Fibroblast of skin of back (primary cell): ENCODE data around the gene UBE2H.
"Not testable (repeated sequence)": the region's sequence is repeated elsewhere in the genome, so short reads cannot be mapped to it uniquely, and the experiment has no call there.

Source experiments
- DNase-seq: peaks from one replicate; pipeline ENCODE4 v3.0.0-alpha.2; 2013

Gene UBE2H

DNA sequence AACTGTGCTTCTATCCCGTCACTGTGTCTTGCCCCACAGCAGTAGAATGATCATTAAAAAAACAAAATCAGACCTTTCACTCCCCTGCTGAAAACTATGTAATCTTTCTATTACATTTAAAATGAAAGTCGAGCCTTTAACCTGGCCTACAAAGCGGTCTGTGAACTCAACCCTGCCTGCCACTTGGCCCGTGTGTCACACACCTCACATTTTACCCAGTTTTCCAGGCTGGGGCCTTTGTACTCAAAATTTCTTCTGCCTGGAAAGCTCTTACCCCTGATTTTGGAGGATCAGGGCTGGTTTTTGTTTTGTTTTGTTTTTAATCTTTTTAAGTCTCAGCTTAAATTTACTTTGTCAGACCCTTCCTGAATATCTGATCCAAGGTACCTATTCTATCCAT lies 82.1 kb downstream of the UBE2H start:
- DNase-seq = no peak

DNA sequence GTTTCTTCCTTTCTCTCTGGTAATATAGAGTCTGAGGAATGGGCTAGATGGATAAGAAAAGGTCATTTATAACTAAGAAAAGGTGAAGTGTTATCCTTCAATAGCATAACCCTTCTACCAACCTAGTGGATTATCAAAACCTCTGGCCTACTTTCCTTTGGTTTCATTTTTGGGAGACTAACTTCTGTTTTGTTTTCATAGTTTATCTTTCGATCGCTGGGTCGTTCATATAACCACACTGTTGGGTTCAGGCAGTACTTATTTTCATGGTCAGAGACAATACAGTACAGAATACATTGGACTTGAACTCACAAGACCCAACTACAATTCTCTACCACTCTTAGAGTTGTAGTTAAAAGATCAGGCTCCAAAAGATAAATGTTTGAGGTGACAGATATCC lies 86.5 kb downstream of the UBE2H start:
- no peak for DNase-seq

DNA sequence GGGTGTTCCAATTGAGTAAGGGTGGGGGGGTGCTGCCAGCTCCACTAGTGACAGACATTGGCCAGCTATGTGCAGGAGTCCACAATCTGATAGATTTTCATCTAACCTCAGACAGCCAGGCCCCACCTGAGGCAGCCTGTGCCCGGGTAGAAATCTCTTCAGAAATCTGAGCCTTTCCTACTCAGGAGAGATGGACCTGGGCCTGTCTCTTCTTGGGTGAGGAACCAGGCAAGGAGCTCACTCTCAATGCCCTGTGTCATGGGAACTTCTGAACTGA lies 86.9 kb downstream of the UBE2H start:
- no peak for DNase-seq

DNA sequence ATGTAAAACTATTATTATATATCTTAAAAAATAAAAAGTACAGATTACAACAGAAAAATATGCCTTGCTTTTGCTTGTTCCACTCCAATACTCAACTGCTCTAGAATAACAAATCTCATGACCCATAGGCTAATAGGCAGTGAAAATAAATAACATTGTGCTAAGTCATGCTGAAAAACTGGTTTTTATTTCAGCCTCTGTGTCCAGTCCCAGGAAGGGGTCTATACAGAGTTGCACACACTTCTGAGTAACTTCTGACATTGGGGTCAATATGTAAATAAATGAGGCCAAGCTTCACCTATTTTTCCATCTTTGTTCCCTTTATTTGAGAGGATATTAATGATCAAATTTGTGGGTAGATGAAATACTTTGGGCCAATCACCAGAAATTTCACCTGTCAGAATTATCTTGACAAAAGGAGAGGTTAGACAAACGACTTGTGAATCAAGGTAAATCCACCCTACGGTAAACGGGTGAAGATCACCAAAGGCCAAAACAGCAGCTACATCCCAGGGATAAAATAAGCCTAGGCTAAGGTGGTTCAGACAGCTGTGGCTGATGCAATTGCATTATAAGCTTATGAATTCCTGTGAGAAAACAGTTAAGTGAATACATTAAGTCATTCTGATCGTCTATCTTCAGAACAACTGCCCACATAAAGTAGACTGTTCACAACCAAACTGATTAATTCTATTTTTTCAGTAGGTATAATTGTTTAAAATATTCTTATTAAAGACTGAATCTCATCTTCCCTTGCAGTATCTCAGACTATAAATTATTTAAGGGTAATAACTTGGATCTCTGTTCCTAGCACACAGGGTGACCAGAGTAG lies 87.5 kb downstream of the UBE2H start:
- peak; percentile 62 for DNase-seq

DNA sequence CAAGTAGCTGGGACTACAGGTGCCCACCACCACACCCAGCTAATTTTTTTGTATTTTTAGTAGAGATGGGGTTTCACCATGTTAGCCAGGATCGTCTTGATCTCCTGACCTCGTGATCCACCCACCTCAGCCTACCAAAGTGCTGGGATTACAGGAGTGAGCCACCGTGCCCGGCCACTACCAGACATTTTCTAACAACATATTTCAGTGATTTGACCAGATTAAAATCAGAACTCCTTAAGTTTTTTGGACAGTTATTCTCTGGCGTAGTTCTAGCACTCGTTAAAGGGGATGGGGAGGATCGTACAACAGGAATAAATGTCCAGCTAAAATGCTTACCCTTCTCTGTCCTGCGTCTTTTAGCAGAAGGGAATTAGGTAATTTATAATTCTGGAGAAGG lies 88.1 kb downstream of the UBE2H start:
- DNase-seq = not testable (repeated sequence)

DNA sequence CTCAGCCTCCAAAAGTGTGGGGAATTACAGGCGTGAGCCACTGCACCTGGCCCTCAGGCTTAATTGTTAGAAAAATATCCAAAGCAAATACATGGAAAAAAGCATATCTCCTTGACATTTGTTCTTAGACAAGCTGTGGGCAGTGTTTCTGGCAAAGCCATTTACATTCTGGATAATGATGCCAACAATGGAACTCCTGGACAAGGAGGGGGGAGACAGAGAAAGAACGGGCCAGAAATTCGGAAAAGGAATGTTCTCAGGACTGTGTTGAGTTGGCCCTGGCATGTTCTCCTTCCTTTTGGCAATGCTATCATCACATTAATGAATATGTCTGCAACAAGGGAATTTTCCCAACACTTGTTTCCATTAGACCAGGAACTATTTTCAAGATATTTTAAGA lies 88.7 kb downstream of the UBE2H start:
- no peak for DNase-seq

DNA sequence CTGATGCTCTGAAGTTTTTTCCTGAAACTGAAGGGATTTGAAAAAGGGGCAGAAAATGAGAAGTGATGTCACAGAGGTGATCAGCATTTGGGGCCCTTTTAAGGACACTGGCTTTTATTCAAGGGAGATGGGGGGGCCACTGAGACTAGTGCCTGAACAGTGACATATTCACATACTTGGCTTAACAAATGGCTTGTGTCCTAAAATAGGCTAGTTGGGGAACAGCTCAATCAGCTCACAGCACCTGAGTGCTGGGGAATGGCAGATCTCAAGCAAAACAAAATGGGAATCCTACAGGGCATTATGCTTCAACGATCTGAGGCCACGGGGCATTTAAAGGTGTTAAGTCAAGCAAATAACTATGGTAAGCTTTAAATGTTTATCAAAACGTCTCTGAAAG lies 90.1 kb downstream of the UBE2H start:
- DNase-seq = no peak

DNA sequence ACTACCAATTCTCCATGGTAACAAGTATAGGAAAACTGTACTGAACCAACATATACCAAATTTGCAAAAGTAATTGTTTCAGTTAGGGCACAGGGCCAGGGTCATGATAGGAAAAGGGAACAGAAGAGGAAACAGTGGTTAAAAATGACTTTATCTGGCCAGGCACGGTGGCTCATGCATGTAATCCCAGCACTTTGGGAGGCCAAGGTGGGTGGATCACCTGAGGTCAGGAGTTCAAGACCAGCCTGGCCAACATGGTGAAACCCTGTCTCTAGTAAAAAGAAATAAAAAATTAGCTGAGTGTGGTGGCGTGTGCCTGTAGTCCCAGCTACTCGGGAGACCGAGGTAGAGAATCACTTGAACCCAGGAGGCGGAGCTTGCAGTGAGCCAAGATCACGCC lies 92.0 kb downstream of the UBE2H start:
- not testable (repeated sequence) for DNase-seq

DNA sequence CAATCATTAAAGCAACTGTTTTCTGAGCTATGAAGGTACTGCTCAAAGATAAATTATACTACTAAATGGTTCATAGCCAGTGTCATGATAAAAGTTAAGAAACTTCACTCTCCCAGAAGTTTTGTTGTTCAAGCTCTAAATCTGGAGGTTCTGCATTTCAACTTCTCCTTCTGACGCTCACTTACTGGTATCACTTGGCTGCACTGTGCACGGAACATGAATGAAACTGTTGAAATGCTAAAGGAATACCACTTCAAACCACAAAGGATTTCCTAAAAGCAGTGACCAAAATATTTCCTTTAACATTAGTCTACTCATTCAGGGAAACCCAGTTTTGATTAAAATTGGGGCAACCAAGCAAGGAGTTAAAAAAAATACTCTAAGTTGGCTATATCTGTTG lies 93.6 kb downstream of the UBE2H start:
- DNase-seq = no peak

DNA sequence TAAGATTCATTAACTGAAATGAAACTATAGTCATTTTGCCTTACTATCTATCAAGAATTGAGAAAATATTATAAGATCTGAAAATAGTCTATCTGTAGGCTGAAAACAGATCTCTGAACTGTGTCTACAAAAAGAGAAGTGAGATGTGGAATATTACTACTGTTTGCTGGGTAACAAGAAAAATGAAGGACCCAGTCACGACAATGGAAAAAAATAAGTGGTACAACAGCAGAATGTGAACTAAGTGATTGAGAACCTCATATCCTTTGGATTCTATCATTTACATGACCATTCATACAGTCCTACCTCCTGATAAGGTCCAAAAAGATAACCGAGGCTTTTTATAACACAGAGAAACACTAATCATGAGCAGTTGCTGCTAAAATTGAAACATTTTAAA lies 94.3 kb downstream of the UBE2H start:
- no peak for DNase-seq

DNA sequence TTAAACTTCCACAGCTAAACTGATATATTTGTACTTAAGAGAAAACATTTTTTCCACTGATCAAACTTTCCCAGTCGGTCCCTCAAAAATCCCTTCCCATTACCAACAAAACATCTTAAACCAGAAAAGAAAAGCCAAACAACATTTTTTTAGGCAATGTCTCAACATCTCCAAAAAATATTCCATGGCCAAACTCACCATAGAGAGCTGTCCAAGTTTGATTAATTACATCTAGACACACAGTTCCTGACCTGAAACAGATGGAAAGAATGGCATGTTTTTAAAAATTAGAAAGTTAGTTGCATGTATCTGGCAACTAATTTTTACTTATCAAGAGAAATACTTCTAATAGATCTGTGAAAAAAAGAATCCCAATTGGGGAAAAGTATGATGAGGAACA lies 95.4 kb downstream of the UBE2H start:
- DNase-seq = no peak

DNA sequence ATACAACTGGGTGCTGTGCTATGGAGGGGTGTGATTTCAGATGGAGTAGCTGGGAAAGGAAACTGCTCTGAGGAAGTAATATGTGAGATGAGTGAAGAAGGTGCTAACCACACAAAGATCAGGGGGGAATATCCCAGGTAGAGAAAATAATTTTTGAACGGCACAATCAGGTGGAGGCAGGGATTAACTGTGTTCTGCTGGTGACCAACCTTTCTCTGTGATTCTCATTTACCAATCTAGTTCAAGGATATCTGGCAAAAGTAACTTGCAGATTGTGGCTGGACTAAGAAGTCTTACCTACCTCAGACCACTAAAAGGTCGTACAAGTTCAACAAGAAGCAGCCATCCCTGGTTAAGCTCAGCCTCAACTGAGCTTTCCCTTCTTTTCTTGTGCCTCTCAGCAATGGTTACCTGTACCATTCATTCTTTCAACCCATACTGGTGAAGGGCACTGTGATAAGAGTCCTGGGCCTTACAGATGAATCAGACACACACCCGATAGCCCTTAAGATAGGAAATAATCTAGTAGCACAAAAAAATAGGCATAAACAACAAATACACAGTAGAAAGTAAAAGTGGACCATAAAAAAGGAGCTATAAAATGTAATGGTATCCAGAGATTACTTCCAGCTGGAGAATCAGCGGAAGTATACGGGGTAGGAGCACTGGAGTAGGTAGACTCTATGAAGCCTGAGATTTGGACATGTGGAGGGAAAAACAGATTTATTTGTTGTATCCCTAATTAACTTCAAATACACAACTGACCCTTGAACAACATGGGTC lies 96.6 kb downstream of the UBE2H start:
- no peak for DNase-seq

DNA sequence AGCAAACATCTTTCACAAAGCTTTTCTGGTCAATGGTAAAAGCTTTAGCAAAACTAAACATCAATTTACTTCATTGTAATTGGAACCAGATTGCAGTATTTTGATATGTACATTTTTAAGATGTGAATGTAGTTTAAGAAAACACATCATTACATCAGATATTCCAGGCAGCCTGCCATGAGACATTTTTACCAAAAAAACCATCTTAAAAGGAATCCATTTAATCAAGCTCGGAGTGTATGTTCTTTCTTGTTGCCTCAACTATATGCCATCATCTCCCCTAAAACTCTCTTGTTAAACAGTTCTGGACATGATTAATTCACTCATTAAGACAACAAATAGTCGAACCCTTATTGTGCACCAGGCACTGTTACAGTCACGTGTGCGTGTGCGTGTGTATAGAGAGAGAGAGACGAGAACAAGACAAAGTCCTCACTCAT lies 97.5 kb downstream of the UBE2H start:
- peak; percentile 96 for DNase-seq

DNA sequence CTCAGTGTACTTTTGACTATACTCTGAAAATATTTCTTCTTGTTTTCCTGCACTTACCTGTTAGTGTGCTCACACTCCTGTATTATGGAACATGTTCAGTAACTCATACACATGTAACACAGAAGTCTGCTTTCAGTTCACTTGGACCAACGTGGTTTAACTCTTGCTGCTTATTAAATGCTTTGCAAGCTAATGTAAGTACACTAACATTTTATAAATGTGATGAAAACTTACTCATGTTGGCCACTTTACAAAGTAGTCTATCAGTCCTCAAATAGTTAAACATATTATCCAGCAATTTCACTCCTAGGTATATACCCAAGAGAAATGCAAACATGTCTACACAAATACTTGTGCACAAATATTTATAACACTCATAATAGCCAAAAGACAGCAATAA lies 98.4 kb downstream of the UBE2H start:
- DNase-seq = peak; percentile 14

DNA sequence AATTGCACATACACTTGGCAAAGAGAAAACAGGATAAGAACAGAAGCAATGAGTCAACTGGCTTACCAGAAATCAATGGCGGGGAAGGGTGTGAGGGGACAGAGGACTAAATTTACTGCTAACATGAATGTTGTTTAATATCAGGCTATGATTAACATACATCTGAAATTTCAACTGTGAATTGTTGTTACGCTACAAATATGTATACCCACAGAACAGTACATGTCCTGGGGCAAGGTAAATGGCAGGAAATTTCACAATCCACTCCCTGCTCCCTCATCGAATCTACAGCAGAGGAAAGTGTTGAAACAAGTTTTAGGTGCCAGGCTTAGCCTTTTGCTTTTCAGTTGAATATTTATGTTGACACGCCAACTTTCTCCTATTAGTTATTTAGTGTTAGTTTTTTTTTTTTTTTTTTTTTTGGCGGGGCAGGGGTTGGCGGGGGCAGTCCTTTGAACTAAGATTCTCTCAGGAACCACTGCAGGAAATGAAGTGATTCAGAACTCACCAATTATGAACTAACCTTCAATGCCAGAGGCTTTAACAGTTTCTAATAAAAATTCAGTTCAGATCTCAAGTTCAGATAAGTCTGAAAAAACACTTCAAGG lies 99.0 kb downstream of the UBE2H start:
- peak; percentile 20 for DNase-seq

DNA sequence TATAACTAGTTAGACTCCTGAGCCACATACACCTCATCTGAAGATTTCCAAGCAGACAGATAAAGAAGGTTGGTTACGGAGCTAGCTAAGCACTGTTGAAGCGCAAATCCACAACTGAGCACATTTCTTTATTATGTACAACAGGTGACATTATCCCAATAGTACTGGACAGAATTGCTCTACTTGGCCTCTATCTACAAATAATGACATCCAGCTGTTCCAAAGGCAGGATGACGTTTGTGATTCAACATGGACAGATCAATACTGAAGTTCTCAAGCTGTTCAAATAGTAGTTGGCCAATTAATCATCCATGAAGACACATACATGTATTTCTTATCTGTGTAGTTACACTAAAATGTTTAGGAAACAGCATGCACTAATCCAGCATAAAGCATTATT lies 101.0 kb downstream of the UBE2H start:
- no peak for DNase-seq

DNA sequence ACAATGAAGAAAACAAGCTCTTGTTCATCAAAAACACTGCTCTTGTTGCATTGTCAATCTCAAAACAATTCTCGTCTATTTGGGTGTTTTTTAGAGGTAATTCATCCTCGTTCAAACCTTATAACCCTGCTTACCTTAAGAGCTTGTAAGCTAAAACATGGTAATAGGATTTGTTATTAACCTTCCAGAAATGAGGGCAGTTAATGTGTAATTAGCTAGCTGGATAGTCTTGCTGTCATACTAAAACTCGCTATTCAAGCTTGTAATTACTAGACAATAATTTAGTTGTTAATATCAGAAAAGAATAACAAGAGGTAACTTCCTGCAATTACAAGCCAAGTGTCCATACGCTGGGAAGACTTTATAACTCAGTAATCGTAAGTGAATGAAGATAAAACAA lies 101.6 kb downstream of the UBE2H start:
- DNase-seq = no peak

DNA sequence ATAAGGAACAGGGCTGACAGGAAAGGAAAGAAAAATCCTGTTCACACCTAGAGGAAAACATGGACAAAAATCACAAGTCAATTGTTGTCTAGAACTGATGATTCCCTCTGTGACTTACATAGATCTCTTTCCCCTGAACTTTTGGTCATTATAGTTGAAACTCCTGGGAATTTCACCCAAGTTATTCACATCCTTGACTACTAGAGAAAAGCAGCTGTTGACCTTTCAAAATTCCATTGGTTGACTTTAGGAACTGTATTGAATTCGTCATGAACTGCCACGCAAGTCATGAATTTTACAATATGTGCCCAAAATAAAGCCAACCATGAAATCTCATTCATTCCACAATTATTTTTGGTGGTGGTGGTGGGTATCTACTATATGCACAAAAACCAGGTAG lies 104.3 kb downstream of the UBE2H start:
- no peak for DNase-seq

DNA sequence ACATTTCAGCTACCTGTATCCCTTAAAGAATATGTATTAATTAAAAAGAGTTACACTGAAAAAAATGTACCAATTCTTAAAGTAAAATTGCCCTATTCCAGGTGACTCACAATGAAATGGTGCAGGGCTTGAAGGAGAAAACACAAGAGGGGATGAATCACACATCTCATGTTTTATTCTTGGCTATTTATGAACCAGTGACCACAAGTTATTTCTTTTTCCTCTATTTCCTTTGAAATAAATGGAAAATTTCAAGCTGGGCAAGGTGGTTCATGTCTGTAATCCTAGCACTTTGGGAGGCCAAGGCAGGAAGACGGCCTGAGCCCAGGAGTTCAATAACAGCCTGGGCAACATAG lies 106.8 kb downstream of the UBE2H start:
- peak; percentile 79 for DNase-seq

DNA sequence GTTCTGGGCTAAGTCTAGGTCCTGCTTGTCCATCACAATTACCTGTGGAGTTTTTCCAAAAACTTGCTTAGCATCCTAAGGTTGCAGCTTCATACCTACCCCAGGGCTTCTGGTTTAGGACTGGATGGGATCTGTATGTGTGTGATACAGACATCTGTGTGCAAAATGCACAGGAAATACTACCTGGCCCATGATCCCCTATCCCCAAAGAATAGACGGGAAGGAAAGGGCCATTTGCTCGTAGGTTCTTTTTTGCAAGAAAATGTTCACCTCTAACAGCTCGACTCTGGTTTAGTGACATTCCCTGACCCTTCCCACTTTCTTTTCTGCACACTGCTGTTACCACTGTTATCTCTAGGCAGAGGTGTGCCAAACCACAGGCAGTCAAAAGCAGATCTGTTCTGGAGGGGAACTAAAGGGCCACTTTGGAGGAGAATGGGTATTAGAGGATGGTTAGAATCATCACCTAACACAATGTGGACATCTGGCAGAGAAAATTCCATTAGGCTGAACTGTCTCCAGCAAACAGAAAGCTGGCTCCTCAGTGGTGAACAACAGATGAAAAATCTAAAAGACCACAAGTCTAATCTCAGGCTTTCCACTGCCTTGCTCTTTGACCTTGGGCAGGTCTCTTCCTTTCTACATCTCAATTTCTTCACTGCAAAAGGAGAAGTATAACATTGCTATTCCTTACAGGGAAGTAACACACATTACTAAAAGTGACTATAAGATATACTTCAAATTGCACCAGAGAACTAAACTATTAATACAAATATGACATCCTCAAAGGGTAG lies 107.4 kb downstream of the UBE2H start:
- DNase-seq = peak; percentile 70

DNA sequence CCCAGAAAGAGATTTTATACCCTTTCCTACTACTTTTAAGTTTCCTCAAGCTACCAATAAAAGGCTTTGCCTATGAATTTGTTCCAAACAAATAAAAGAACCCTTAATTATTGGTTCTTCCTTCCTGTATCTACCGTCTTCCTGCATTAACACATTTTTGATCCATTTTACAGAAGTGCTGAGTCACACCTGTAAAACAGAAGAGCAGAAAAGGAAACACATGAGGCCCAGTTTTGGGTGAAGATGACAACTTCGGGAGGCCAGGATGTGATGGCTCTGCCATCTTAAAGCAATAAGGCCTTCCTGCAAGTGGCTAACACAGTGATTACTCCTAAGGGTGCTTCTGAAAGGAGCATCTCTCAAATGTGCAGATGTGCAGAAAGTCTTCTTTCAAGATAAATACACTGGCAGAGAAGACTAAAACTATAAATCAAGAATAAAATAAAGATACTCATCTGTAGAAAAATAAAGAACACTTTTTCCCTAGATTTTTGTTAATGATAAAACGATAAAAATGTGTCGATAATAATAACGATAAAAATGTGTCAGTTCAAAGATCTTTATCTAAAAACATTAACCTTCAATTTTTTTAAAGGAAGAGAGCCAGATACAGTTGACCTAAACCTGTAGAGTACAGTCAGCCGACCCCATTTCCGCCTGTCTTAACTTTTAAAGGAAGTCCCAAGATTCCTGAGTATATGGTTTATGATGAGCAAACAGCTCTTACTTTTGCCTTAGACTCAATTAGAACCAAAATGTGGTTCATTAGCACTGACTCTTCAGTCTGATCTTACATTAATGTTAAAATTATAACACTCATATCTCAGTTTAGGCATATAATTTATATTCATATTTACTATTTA lies 108.6 kb downstream of the UBE2H start:
- no peak for DNase-seq

DNA sequence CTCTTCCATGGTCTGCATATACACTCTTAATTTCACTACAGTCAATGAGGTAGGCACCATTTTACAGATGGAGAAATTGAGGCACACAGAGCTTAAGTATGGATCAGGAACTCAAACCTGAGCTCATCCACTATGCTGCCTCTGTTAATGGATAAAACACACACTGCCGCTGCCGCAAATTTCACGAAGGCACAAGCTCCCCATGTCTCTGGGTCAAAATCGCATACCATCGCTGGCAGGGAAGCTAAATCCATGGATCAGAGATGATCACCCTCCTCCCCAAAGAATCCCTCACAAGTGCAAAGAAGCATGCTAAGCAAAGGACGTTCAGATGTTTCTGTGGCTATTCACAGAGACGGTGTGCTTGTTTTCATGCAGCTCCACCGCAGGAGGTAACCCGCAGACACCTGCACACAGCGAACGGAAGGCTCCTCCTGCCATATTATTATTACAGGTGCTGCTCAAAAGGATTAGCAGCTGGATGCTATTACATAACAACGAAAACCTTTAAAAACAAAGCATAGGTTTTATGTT lies 109.3 kb downstream of the UBE2H start:
- no peak for DNase-seq
